Loucy (cell line): ENCODE data around the gene RAB22A.

ENCODE experiments used
- CTCF ChIP-seq: fragments of 200-600 bp; sonication (generic); conservative IDR thresholded peaks from 2 replicates; pipeline ENCODE4 v1.5.1; 2014; ENCODE audit warnings: mild to moderate bottlenecking, antibody characterized with exemption, low read length
- EZH2phosphoT487 ChIP-seq: fragments of 200-600 bp; IDR thresholded peaks from 2 replicates; pipeline ENCODE4 v1.6.1; 2018; ENCODE audit warnings: antibody characterized with exemption, mild to moderate bottlenecking, moderate library complexity, borderline replicate concordance

- no peak for TF ChIP-seq CTCF
- no peak for TF ChIP-seq EZH2phosphoT487
These were observed 93.3 kb downstream of the RAB22A start for GRCh38 chr20:58402827-58403226.
